Liver (tissue), 9 donors: Measurements from ENCODE around the gene GPR89B. TPM values are rescaled to one million over a fixed set of nuclear protein-coding genes. Genes with fewer than 3 reads are reported as not detected.
"Not testable (repeated sequence)": the region's sequence is repeated elsewhere in the genome, so short reads cannot be mapped to it uniquely, and the experiment has no call there.

ENCODE experiments used
- DNase-seq: peaks from one replicate; pipeline ENCODE4 v3.0.0-alpha.2; 2017; ENCODE audit warnings: low spot score
- H3K27ac ChIP-seq, 2 donors: one replicate each; pipeline ENCODE4 v1.7.0; 2013; ENCODE audit warnings: inconsistent platforms in 2 of 2, low read length in 2 of 2, control low read depth in 1 of 2, low read depth in 1 of 2, mild to moderate bottlenecking in 1 of 2
- H3K27me3 ChIP-seq, 4 donors: one replicate each; pipeline versions ENCODE4 v1.6.1 to v1.7.0; 2013; ENCODE audit warnings: low read length in 3 of 4, inconsistent platforms in 1 of 4, mild to moderate bottlenecking in 1 of 4, moderate library complexity in 1 of 4; ENCODE audit not compliant: control insufficient read depth in 4 of 4, insufficient read depth in 4 of 4
- H3K36me3 ChIP-seq, 4 donors: one replicate each; pipeline versions ENCODE4 v1.6.1 to v1.7.0; 2013; ENCODE audit warnings: low read length in 3 of 4, mild to moderate bottlenecking in 3 of 4, low read depth in 1 of 4, moderate library complexity in 1 of 4; ENCODE audit not compliant: control insufficient read depth in 4 of 4, insufficient read depth in 3 of 4
- H3K4me1 ChIP-seq, 4 donors: one replicate each; pipeline versions ENCODE4 v1.6.1 to v1.7.0; 2013; ENCODE audit warnings: low read length in 3 of 4, mild to moderate bottlenecking in 3 of 4, moderate library complexity in 1 of 4; ENCODE audit not compliant: control insufficient read depth in 4 of 4, insufficient read depth in 4 of 4
- H3K4me3 ChIP-seq, 3 donors: one replicate each; pipeline versions ENCODE4 v1.6.1 to v1.7.0; 2013; ENCODE audit warnings: low read length in 3 of 3, control low read depth in 1 of 3, low read depth in 1 of 3, mild to moderate bottlenecking in 1 of 3
- H3K9ac ChIP-seq, 2 donors: one replicate each; pipeline ENCODE4 v1.7.0; 2013; ENCODE audit warnings: low read length in 2 of 2, mild to moderate bottlenecking in 2 of 2, moderate library complexity in 2 of 2, control low read depth in 1 of 2, low read depth in 1 of 2
- H3K9me3 ChIP-seq, 4 donors: one replicate each; pipeline versions ENCODE4 v1.6.1 to v1.7.0; 2013; ENCODE audit warnings: low read length in 3 of 4; ENCODE audit not compliant: control insufficient read depth in 4 of 4
- FOXA1 ChIP-seq: IDR thresholded peaks from 2 replicates; pipeline ENCODE4 v1.6.1; 2016; ENCODE audit warnings: antibody characterized with exemption
- FOXA2 ChIP-seq: IDR thresholded peaks from 2 replicates; pipeline ENCODE4 v1.6.1; 2016; ENCODE audit warnings: antibody characterized with exemption
- GABPA ChIP-seq, 2 donors: IDR thresholded peaks in 1 of 2; conservative IDR thresholded peaks in 1 of 2; 2 replicates each; pipeline ENCODE4 v1.6.1; 2016; ENCODE audit warnings: antibody characterized with exemption in 2 of 2, mild to moderate bottlenecking in 1 of 2, moderate library complexity in 1 of 2
- HNF4A ChIP-seq, 2 donors: conservative IDR thresholded peaks; 2 replicates each; pipeline ENCODE4 v1.6.1; 2016; ENCODE audit warnings: antibody characterized with exemption in 2 of 2, mild to moderate bottlenecking in 2 of 2
- HNF4G ChIP-seq: IDR thresholded peaks from 2 replicates; pipeline ENCODE4 v1.6.1; 2016; ENCODE audit warnings: antibody characterized with exemption
- JUND ChIP-seq, 2 donors: IDR thresholded peaks; 2 replicates each; pipeline ENCODE4 v1.6.1; 2016; ENCODE audit warnings: antibody characterized with exemption in 2 of 2
- NR2F2 ChIP-seq: IDR thresholded peaks from 2 replicates; pipeline ENCODE4 v1.6.1; 2016; ENCODE audit warnings: antibody characterized with exemption
- RAD21 ChIP-seq, 2 donors: IDR thresholded peaks; 2 replicates each; pipeline ENCODE4 v1.6.1; 2016; ENCODE audit warnings: antibody characterized with exemption in 2 of 2, mild to moderate bottlenecking in 2 of 2
- RXRA ChIP-seq, 2 donors: IDR thresholded peaks; 2 replicates each; pipeline ENCODE4 v1.6.1; 2017 to 2018; ENCODE audit warnings: antibody characterized with exemption in 2 of 2, mild to moderate bottlenecking in 1 of 2
- SP1 ChIP-seq: IDR thresholded peaks from 2 replicates; pipeline ENCODE4 v1.6.1; 2018; ENCODE audit warnings: antibody characterized with exemption, mild to moderate bottlenecking
- TAF1 ChIP-seq: conservative IDR thresholded peaks from 2 replicates; pipeline ENCODE4 v1.6.1; 2016; ENCODE audit warnings: antibody characterized with exemption, mild to moderate bottlenecking
- YY1 ChIP-seq: IDR thresholded peaks from 2 replicates; pipeline ENCODE4 v1.6.1; 2016; ENCODE audit warnings: antibody characterized with exemption, mild to moderate bottlenecking
- WGBS: extraction: QIAGEN DNeasy Blood & Tissue Kit; methylation state at CpG from one replicate; pipeline ENCODE4 v1.1.7; 2013; 5-methylcytosine and 5-hydroxymethylcytosine counted together
- polyA plus RNA-seq, 2 donors: library from polyadenylated mRNA; stranded (reverse) in 1 of 2; unstranded in 1 of 2; fragments of 200-250 nt in 1 of 2; fragments of >200 nt in 1 of 2; fragmentation: Nextera tagmentation in 1 of 2; extraction: Ambion mirVana in 1 of 2; gene quantifications; one replicate each; pipeline versions ENCODE4 v1.2.1 to v1.2.3, GENCODE V29; 2013 to 2015
- total RNA-seq, 2 donors: library from RNA; depleted of rRNA; stranded (reverse); fragments of >200 nt; gene quantifications; one replicate each; pipeline ENCODE4 v1.2.3, GENCODE V29; 2014
- TF ChIP-seq, protein P1 (sequence below): IDR thresholded peaks from 2 replicates; pipeline ENCODE4 v1.6.1; 2016; ENCODE audit warnings: antibody characterized with exemption, mild to moderate bottlenecking
- TF ChIP-seq, protein P2 (sequence below): IDR thresholded peaks from 2 replicates; pipeline ENCODE4 v1.6.1; 2016; ENCODE audit warnings: antibody characterized with exemption
- TF ChIP-seq, protein P3 (sequence below): IDR thresholded peaks from 2 replicates; pipeline ENCODE4 v1.6.1; 2016; ENCODE audit warnings: antibody characterized with exemption
- donor health status: healthy.
- donor health status: healthy.
- donor health status: healthy.
- donor health status: healthy.
- donor health status: healthy.

GPR89B gene
- total RNA-seq (10 to 100 TPM; 18.0 to 19.2 TPM), polyA plus RNA-seq (10 to 100 TPM in 1 of 2 donors, 1 to 10 TPM in 1; 7.2 to 13.1 TPM)

DNA sequence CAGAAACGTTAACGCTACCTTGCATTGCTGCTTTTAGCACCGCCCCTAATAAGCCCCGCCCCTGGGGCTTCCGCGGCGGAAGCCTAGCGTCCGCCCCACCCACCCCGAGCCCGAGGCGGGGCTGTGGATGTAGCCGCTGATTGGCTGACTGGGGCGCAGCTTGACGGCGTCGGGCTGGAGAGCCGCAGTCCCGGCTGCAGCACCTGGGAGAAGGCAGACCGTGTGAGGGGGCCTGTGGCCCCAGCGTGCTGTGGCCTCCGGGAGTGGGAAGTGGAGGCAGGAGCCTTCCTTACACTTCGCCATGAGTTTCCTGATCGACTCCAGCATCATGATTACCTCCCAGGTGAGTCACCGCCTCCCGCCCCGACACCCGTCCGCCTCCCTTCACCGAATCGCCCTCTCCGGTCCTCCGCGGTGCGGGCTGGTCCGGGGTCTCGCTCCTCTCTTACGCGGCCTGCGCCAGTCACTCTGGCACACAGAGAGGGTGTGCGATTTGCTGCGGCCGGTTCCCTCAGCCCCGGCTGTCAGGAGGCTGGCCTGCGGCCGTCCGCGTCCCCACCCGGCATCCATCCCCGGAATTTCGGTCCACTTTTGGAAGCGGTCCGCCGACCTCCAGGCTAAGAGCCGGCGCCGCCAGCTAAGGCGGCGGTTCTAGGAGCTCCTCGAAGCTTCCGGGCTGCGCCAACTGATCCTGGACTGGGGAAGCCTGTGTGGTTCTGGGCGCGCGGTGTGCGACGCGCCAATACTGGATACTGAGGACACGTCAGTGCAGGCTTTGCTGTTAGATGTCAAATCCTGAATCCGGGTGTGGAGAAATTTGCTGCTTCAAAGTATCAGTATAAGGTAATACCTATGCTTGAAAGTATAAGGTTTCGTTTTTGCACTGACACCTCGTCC is at the start of gene GPR89B:
Gene GPR89B (plus strand): TSS at position 185 of the 897 bp plus-strand sequence. CDS start 117 bp downstream, at position 302.
- not testable (repeated sequence) for H3K4me1 ChIP-seq, H3K36me3 ChIP-seq, H3K9me3 ChIP-seq, H3K27me3 ChIP-seq
- H3K27ac ChIP-seq: peak within 1 kb of the TSS; percentile 67 to 73
- peak within 1 kb of the TSS; percentile 59 to 89 (median 79) for H3K4me3 ChIP-seq
- peak within 1 kb of the TSS in 1 of 2 donors; percentile 47 for H3K9ac ChIP-seq
- WGBS: under 1% methylated on average over 57 of the region's 72 CpGs
- peak; percentile 94 for DNase-seq
- TF ChIP-seq SP1 (peak; percentile 41), TAF1 (peak; percentile 88), GABPA (IDR thresholded peaks at IDR 0.05 in 1 of 2, conservative IDR thresholded peaks at IDR 0.05 in 1 of 2) (peak in 1 of 2 donors; percentile 55)
- TF ChIP-seq, protein P1, sequence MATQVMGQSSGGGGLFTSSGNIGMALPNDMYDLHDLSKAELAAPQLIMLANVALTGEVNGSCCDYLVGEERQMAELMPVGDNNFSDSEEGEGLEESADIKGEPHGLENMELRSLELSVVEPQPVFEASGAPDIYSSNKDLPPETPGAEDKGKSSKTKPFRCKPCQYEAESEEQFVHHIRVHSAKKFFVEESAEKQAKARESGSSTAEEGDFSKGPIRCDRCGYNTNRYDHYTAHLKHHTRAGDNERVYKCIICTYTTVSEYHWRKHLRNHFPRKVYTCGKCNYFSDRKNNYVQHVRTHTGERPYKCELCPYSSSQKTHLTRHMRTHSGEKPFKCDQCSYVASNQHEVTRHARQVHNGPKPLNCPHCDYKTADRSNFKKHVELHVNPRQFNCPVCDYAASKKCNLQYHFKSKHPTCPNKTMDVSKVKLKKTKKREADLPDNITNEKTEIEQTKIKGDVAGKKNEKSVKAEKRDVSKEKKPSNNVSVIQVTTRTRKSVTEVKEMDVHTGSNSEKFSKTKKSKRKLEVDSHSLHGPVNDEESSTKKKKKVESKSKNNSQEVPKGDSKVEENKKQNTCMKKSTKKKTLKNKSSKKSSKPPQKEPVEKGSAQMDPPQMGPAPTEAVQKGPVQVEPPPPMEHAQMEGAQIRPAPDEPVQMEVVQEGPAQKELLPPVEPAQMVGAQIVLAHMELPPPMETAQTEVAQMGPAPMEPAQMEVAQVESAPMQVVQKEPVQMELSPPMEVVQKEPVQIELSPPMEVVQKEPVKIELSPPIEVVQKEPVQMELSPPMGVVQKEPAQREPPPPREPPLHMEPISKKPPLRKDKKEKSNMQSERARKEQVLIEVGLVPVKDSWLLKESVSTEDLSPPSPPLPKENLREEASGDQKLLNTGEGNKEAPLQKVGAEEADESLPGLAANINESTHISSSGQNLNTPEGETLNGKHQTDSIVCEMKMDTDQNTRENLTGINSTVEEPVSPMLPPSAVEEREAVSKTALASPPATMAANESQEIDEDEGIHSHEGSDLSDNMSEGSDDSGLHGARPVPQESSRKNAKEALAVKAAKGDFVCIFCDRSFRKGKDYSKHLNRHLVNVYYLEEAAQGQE: peak; percentile 60

DNA sequence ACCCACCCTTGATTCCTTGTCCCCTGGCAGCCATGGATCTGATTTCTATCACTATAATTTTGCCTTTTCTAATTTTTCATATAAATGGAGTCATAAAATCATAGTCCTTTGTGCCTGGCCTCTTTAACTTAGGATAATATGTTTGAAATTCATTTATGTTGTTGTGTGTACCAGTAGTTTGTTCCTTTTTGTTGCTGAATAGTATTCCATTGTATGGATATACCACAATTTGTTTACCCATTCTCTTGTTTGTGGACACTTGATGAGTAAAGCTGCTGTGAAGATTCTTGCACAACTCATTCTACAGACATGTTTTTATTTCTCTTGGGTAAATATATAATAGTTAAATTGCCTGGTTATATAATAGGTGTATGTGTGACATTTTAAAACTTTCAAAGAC is 48.3 kb upstream of the GPR89B start:
- TF ChIP-seq JUND (IDR thresholded peaks at IDR 0.05) (no peak), HNF4G (no peak), FOXA2 (no peak), HNF4A (conservative IDR thresholded peaks at IDR 0.05) (no peak), RAD21 (IDR thresholded peaks at IDR 0.05) (no peak), YY1 (no peak), NR2F2 (no peak), FOXA1 (no peak), RXRA (IDR thresholded peaks at IDR 0.05) (no peak), GABPA (IDR thresholded peaks at IDR 0.05 in 1 of 2, conservative IDR thresholded peaks at IDR 0.05 in 1 of 2) (no peak), SP1 (no peak)
- TF ChIP-seq, protein P2, sequence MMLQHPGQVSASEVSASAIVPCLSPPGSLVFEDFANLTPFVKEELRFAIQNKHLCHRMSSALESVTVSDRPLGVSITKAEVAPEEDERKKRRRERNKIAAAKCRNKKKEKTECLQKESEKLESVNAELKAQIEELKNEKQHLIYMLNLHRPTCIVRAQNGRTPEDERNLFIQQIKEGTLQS: no peak
- TF ChIP-seq, protein P3, sequence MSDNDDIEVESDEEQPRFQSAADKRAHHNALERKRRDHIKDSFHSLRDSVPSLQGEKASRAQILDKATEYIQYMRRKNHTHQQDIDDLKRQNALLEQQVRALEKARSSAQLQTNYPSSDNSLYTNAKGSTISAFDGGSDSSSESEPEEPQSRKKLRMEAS: no peak
- TF ChIP-seq, protein P1: no peak
- H3K9me3 ChIP-seq: no peaks in the 10 kb centered on the region
- H3K27ac ChIP-seq: no peak overlapping the region
- no peaks in the 10 kb centered on the region for H3K4me1 ChIP-seq
- no peak for DNase-seq
- no peak overlapping the region for H3K4me3 ChIP-seq
- no peaks in the 10 kb centered on the region for H3K27me3 ChIP-seq
- H3K36me3 ChIP-seq: no peaks in the 10 kb centered on the region
- no peak overlapping the region for H3K9ac ChIP-seq
